Measurements from ENCODE around the gene HELQ.

DNA sequence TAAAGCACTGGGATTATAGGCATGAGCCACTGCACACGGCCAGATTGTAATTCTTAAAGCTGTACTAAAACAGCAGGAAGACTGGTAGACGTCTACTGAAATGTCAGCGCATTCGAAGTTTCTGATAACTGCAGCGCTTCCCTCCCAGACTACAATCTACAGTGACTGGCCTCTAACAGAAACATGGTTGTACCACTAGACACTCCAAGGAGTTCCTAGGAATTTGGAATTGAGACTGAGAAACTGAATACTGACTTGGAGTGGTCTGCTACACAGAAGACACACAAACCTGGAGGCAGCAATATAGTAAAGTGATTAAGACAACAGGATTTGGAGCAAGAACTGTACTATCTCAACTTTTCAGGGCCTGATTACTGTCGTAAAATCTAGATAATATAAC is 937 bp downstream of the HELQ start:
- TF ChIP-seq YY1 (IDR thresholded peaks at IDR 0.05; ENCODE audit: insufficient read depth, insufficient read length) (no peak), SUZ12 (IDR thresholded peaks at IDR 0.05; ENCODE audit: extremely low read depth, insufficient read depth, insufficient read length) (no peak), ZNF274 (IDR thresholded peaks at IDR 0.05; ENCODE audit: low read depth, low read length) (no peak)
